Endothelial cell of umbilical vein (primary cell): ENCODE measurements around the gene PCSK6. TPM values are rescaled to one million over a fixed set of nuclear protein-coding genes. Genes with fewer than 3 reads are reported as not detected.

ENCODE experiments used
- BruUV-seq: library from RNA; stranded (reverse); fragments of 400-500 nt; replicated peaks from 2 replicates; lab custom pipeline; 2021; lab: Mats Ljungman, UMichigan
- CTCF ChIA-PET: fragments of 300-600, 350-600 bp; sonication (Branson Sonifier 250); formaldehyde crosslinking; loops from one replicate; lab custom pipeline; 2021; ENCODE audit warnings: antibody characterized with exemption, inconsistent platforms; lab: Charles Lee
- POLR2A ChIA-PET: fragments of 300-600, 350-600 bp; sonication (Branson Sonifier 250); formaldehyde crosslinking; loops from one replicate; lab custom pipeline; 2021; ENCODE audit warnings: antibody characterized with exemption, inconsistent platforms; lab: Charles Lee
- DNase-seq: peaks from one replicate; pipeline ENCODE4 v3.0.0-alpha.2; 2011; ENCODE audit warnings: low read depth, low spot score
- FAIRE-seq: peaks from 2 replicates; lab custom pipeline; 2011; peaks lifted over from hg19 to GRCh38; lab: Jason Lieb, UNC
- H2AFZ ChIP-seq: 2 replicates; pipeline ENCODE4 v1.6.0; 2012; ENCODE audit warnings: low read depth, low read length, control low read depth, inconsistent platforms
- H3K27ac ChIP-seq: 2 replicates; pipeline ENCODE4 v1.5.1; 2011; ENCODE audit warnings: low read depth, mild to moderate bottlenecking, control low read depth, low read length, moderate library complexity; ENCODE audit not compliant: insufficient read depth
- H3K27me3 ChIP-seq, 2 experiments: 2 replicates each; pipeline versions ENCODE4 v1.6.0 to v1.6.1; 2011; ENCODE audit warnings: low read length in 2 of 2, mixed read lengths in 1 of 2; ENCODE audit not compliant: control insufficient read depth in 2 of 2, insufficient read depth in 2 of 2
- H3K36me3 ChIP-seq, 2 experiments: 2 replicates in 1 of 2; 3 replicates in 1 of 2; pipeline ENCODE4 v1.5.1; 2011; ENCODE audit warnings: low read length in 2 of 2, mild to moderate bottlenecking in 1 of 2, moderate library complexity in 1 of 2; ENCODE audit not compliant: control insufficient read depth in 2 of 2, insufficient read depth in 2 of 2; ENCODE audit errors: extremely low read depth in 1 of 2
- H3K4me1 ChIP-seq: 3 replicates; pipeline ENCODE4 v1.5.1; 2011; ENCODE audit warnings: mild to moderate bottlenecking, low read length; ENCODE audit not compliant: control insufficient read depth, insufficient read depth; ENCODE audit errors: extremely low read depth
- H3K4me2 ChIP-seq: 2 replicates; pipeline ENCODE4 v1.6.1; 2011; ENCODE audit warnings: low read length, control low read depth, mixed read lengths; ENCODE audit not compliant: insufficient read depth
- H3K4me3 ChIP-seq, 3 experiments: fragments of 200-600 bp in 1 of 3; sonication (generic), shearing (Covaris generic) in 1 of 3; replicated peaks in 1 of 3; 2 replicates each; pipeline ENCODE4 v1.5.1; 2011 to 2016; ENCODE audit warnings: control low read depth in 3 of 3, low read length in 3 of 3, mild to moderate bottlenecking in 2 of 3, inconsistent platforms in 1 of 3, low read depth in 1 of 3, moderate library complexity in 1 of 3; ENCODE audit not compliant: insufficient read depth in 1 of 3
- H3K79me2 ChIP-seq: 2 replicates; pipeline ENCODE4 v1.6.0; 2012; ENCODE audit warnings: low read length, inconsistent platforms; ENCODE audit not compliant: control insufficient read depth, insufficient read depth
- H3K9ac ChIP-seq: replicated peaks from 2 replicates; pipeline ENCODE3; 2011; ENCODE audit warnings: low read length, control low read depth; ENCODE audit not compliant: insufficient read depth; ENCODE audit errors: extremely low read depth
- H3K9me1 ChIP-seq: replicated peaks from 3 replicates; pipeline ENCODE4 v1.6.0; 2011; ENCODE audit warnings: mild to moderate bottlenecking, low read length; ENCODE audit not compliant: control insufficient read depth, insufficient read depth; ENCODE audit errors: extremely low read depth
- H3K9me3 ChIP-seq: replicated peaks from 2 replicates; pipeline ENCODE4 v1.5.1; 2012; ENCODE audit warnings: low read length, inconsistent platforms; ENCODE audit not compliant: control insufficient read depth, insufficient read depth
- H4K20me1 ChIP-seq: replicated peaks from 2 replicates; pipeline ENCODE3; 2011; ENCODE audit warnings: mild to moderate bottlenecking, low read length; ENCODE audit not compliant: control insufficient read depth, insufficient read depth; ENCODE audit errors: extremely low read depth
- CTCF ChIP-seq, 2 donors: IDR thresholded peaks; 1 replicate in 1 of 2; 2 replicates in 1 of 2; pipeline ENCODE4 v1.5.1; 2011; ENCODE audit warnings: low read length in 2 of 2, mild to moderate bottlenecking in 2 of 2, moderate library complexity in 2 of 2, control low read depth in 1 of 2, inconsistent platforms in 1 of 2, low read depth in 1 of 2; ENCODE audit not compliant: insufficient read depth in 1 of 2; ENCODE audit errors: extremely low read depth in 1 of 2
- EZH2 ChIP-seq: IDR thresholded peaks from 2 replicates; pipeline ENCODE4 v1.6.1; 2012; ENCODE audit warnings: borderline replicate concordance, low read depth, mild to moderate bottlenecking, moderate library complexity, low read length, inconsistent platforms; ENCODE audit not compliant: severe bottlenecking
- FOS ChIP-seq: IDR thresholded peaks from 2 replicates; pipeline ENCODE4 v1.6.1; 2011; ENCODE audit warnings: mild to moderate bottlenecking, low read length, moderate library complexity, borderline replicate concordance; ENCODE audit not compliant: insufficient read depth
- JUN ChIP-seq: IDR thresholded peaks from 2 replicates; pipeline ENCODE4 v1.6.1; 2011; ENCODE audit warnings: borderline replicate concordance, low read depth; ENCODE audit not compliant: insufficient read length, insufficient read depth
- MAX ChIP-seq: IDR thresholded peaks from 2 replicates; pipeline ENCODE4 v1.6.1; 2011; ENCODE audit not compliant: insufficient read depth, insufficient read length
- MYC ChIP-seq: IDR thresholded peaks from one replicate; pipeline ENCODE4 v1.6.1; 2011; ENCODE audit warnings: mild to moderate bottlenecking, low read depth, low read length
- POLR2A ChIP-seq: IDR thresholded peaks from 2 replicates; pipeline ENCODE4 v1.6.1; 2012; ENCODE audit warnings: low read depth, mild to moderate bottlenecking, control low read depth, low read length
- POLR2AphosphoS5 ChIP-seq: IDR thresholded peaks from 2 replicates; pipeline ENCODE4 v1.6.1; 2012; ENCODE audit warnings: low read depth, mild to moderate bottlenecking, control low read depth, low read length, moderate library complexity; ENCODE audit not compliant: insufficient read depth
- dilution Hi-C: fragments of 300-500 bp; cut with MboI; formaldehyde crosslinking; loops from one replicate; pipeline ENCODE4 v1.15.0; 2019; ENCODE audit warnings: low sequenced_read_pairs; ENCODE audit not compliant: extremely low pct_ligation_motif_present
- intact Hi-C: fragments of 100-400 bp; cut with micrococcal nuclease; formaldehyde crosslinking; loops from one replicate; pipeline ENCODE4 v1.10.0; 2022
- polyA plus RNA-seq, 4 experiments: library from polyadenylated mRNA; depleted of rRNA in 3 of 4; stranded (reverse) in 3 of 4; unstranded in 1 of 4; fragments of >200 nt; gene quantifications; 2 replicates each; pipeline versions ENCODE4 v1.2.1 to v1.2.3, GENCODE V29; 2011 to 2012; ENCODE audit warnings: missing spikeins in 1 of 4
- total RNA-seq: library from RNA; stranded (reverse); gene quantifications from 2 replicates; pipeline ENCODE4 v1.2.3, GENCODE V29; 2021

PCSK6 gene
- total and polyA plus RNA-seq, 2 donors (not counting 3 experiments of a cell fraction or from before 2014, with no cell fraction given) = 0.18 to 0.69 TPM

GRCh38 chr15:101371519-101371918 is 118.0 kb downstream of the PCSK6 start:
- no TSS peak for BruUV-seq
- peaks cover 0 to 2% of the 10 kb centered on the region in 2 experiments for H3K27me3 ChIP-seq
- H3K4me1 ChIP-seq = no peaks in the 10 kb centered on the region
- no peaks in the 10 kb centered on the region for H4K20me1 ChIP-seq
- DNase-seq (no peak), FAIRE-seq (no peak)
- H3K27ac ChIP-seq = no peak overlapping the region
- H3K36me3 ChIP-seq = no peaks in the 10 kb centered on the region
- H2AFZ ChIP-seq = no peak overlapping the region
- CTCF ChIA-PET = no interaction called here
- POLR2A ChIA-PET = no interaction called here
- no peak overlapping the region for H3K4me2 ChIP-seq
- no peaks in the 10 kb centered on the region for H3K9me3 ChIP-seq
- H3K4me3 ChIP-seq = no peak overlapping the region
- no peaks in the 10 kb centered on the region for H3K79me2 ChIP-seq
- no peaks in the 10 kb centered on the region for H3K9me1 ChIP-seq
- intact Hi-C loops = no loop called here
- no peak overlapping the region for H3K9ac ChIP-seq
- dilution Hi-C loops = no loop called here
- TF ChIP-seq MAX = no peak
- TF ChIP-seq CTCF (IDR thresholded peaks at IDR 0.05; ENCODE audit: extremely low read depth in 1 of 2, insufficient read depth in 1 of 2, low read depth in 1 of 2, low read length in 2 of 2) = no peak
- no peak for TF ChIP-seq POLR2A
- no peak for TF ChIP-seq MYC
- no peak for TF ChIP-seq JUN
- no peak for TF ChIP-seq FOS
- no peak for TF ChIP-seq POLR2AphosphoS5
- TF ChIP-seq EZH2 = no peak
